Liver (tissue), 2 donors: ENCODE measurements around the gene GHRL.

Source experiments
- CTCF ChIP-seq: fragments of 150-350 bp; IDR thresholded peaks from 2 replicates; pipeline ENCODE4 v1.5.1; 2017; ENCODE audit warnings: improper control_type of control experiment, low read depth, low read length; ENCODE audit not compliant: missing input control
- REST ChIP-seq: IDR thresholded peaks from 2 replicates; pipeline ENCODE4 v1.6.1; 2016; ENCODE audit warnings: antibody characterized with exemption, mild to moderate bottlenecking
- donor health status: healthy.

- TF ChIP-seq REST (no peak), CTCF (no peak)
Measured at GRCh38 chr3:10280177-10280529, 12.6 kb downstream of the GHRL start.
